GM13976 (cell line): ENCODE measurements around the gene PPTC7.
"Not testable (repeated sequence)": the region's sequence is repeated elsewhere in the genome, so short reads cannot be mapped to it uniquely, and the experiment has no call there.

Experiments used
- DNase-seq: peaks from one replicate; pipeline ENCODE4 v3.0.0; 2012; ENCODE audit warnings: low spot score
- CTCF ChIP-seq: IDR thresholded peaks from 2 replicates; pipeline ENCODE4 v1.5.1; 2012; ENCODE audit warnings: borderline replicate concordance, mild to moderate bottlenecking; ENCODE audit not compliant: insufficient read depth; ENCODE audit errors: extremely low read depth, missing control alignments, control extremely low read depth
- in situ Hi-C: fragments of 300-500 bp; cut with MboI; formaldehyde crosslinking; loops from one replicate; pipeline ENCODE4 v1.12.0; 2022; ENCODE audit warnings: low sequenced_read_pairs, mixed read lengths, inconsistent platforms; ENCODE audit not compliant: unreplicated experiment

The PPTC7 gene

GRCh38 chr12:110577864-110578693, 5.0 kb downstream of the PPTC7 start:
- no peak for TF ChIP-seq CTCF
- peak; percentile 60 for DNase-seq
- in situ Hi-C loops, result no loop called here

GRCh38 chr12:110576504-110576903, 6.6 kb downstream of the PPTC7 start:
- no peak for DNase-seq
- no peak for TF ChIP-seq CTCF
- in situ Hi-C loops, result no loop called here

- DNase-seq, result no peak
- TF ChIP-seq CTCF, result no peak
- in situ Hi-C loops, result no loop called here
Measured at GRCh38 chr12:110575326-110575725, 7.8 kb downstream of the PPTC7 start.

GRCh38 chr12:110574717-110575230, 8.3 kb downstream of the PPTC7 start:
- in situ Hi-C loops, DNase-seq: not testable (repeated sequence)

- TF ChIP-seq CTCF, result no peak
- in situ Hi-C loops, result no loop called here
- no peak for DNase-seq
Measured at GRCh38 chr12:110574044-110574443, 9.1 kb downstream of the PPTC7 start.

GRCh38 chr12:110570798-110571197, 12.3 kb downstream of the PPTC7 start:
- DNase-seq, in situ Hi-C loops: not testable (repeated sequence)

- in situ Hi-C loops, DNase-seq: not testable (repeated sequence)
Measured at GRCh38 chr12:110569838-110570237, 13.3 kb downstream of the PPTC7 start.

- no peak for TF ChIP-seq CTCF
- in situ Hi-C loops, result no loop called here
- DNase-seq, result no peak
Measured at GRCh38 chr12:110568752-110569151, 14.4 kb downstream of the PPTC7 start.
